GM12878 (cell line): ENCODE results near the gene CYP27A1. TPM values are rescaled to one million over a fixed set of nuclear protein-coding genes. Genes with fewer than 3 reads are reported as not detected.

Source experiments
- ATAC-seq: fragments of 200-7000 bp; cut with Tn5 transposase; 3 replicates; pipeline ENCODE4 v1.9.1; 2020; ENCODE audit warnings: mild to moderate bottlenecking, moderate library complexity
- BruUV-seq: library from RNA; stranded (reverse); fragments of 400-500 nt; replicated peaks from 2 replicates; lab custom pipeline; 2021; lab: Mats Ljungman, UMichigan
- CTCF ChIA-PET: fragments of 300-600 bp; sonication (Branson Sonifier 250); formaldehyde crosslinking; extraction: SDS; loops from one replicate; lab custom pipeline; 2021; ENCODE audit warnings: inconsistent platforms; lab: Yijun Ruan, JAX
- POLR2A ChIA-PET: fragments of 350-600 bp; formaldehyde crosslinking; extraction: SDS; loops from one replicate; lab custom pipeline; 2021; ENCODE audit warnings: inconsistent platforms; lab: Charles Lee
- RAD21 ChIA-PET: fragments of 300-600 bp; sonication (Branson Sonifier 250); formaldehyde crosslinking; loops from one replicate; lab custom pipeline; 2023; ENCODE audit warnings: antibody characterized with exemption; ENCODE audit not compliant: unreplicated experiment; lab: Charles Lee
- SMC1A ChIA-PET: fragments of 300-600 bp; sonication (Branson Sonifier 250); formaldehyde crosslinking; loops from one replicate; lab custom pipeline; 2023; ENCODE audit not compliant: unreplicated experiment, uncharacterized antibody; lab: Charles Lee
- DNase-seq: peaks from one replicate; pipeline ENCODE4 v3.0.0-alpha.2; 2011; ENCODE audit warnings: low read depth, low spot score
- FAIRE-seq: peaks from 3 replicates; lab custom pipeline; 2011; peaks lifted over from hg19 to GRCh38; lab: Jason Lieb, UNC
- H2AFZ ChIP-seq: 2 replicates; pipeline ENCODE4 v1.6.0; 2011; ENCODE audit warnings: low read depth, low read length, control low read depth; ENCODE audit not compliant: control insufficient read depth
- H3K27ac ChIP-seq: 2 replicates; pipeline ENCODE4 v1.5.1; 2011; ENCODE audit warnings: control low read depth; ENCODE audit not compliant: control insufficient read depth, insufficient read depth
- H3K27me3 ChIP-seq, 2 experiments: replicated peaks in 1 of 2; 2 replicates each; pipeline versions ENCODE4 v1.6.0 to v1.6.1; 2011; ENCODE audit warnings: low read length in 1 of 2; ENCODE audit not compliant: control insufficient read depth in 2 of 2, insufficient read depth in 2 of 2
- H3K36me3 ChIP-seq, 2 experiments: 2 replicates each; pipeline ENCODE4 v1.5.1; 2011; ENCODE audit warnings: low read length in 1 of 2; ENCODE audit not compliant: control insufficient read depth in 2 of 2, insufficient read depth in 2 of 2
- H3K4me1 ChIP-seq: 2 replicates; pipeline ENCODE4 v1.6.1; 2011; ENCODE audit warnings: mild to moderate bottlenecking, low read length, moderate library complexity, mixed read lengths; ENCODE audit not compliant: control insufficient read depth, insufficient read depth
- H3K4me2 ChIP-seq: 2 replicates; pipeline ENCODE4 v1.6.0; 2011; ENCODE audit warnings: control low read depth; ENCODE audit not compliant: control insufficient read depth, insufficient read depth
- H3K4me3 ChIP-seq: fragments of 200-600 bp; sonication (generic); 2 replicates; pipeline ENCODE4 v1.5.1; 2016
- H3K79me2 ChIP-seq: 2 replicates; pipeline ENCODE4 v1.6.0; 2011; ENCODE audit warnings: low read length; ENCODE audit not compliant: control insufficient read depth, insufficient read depth
- H3K9ac ChIP-seq: 2 replicates; pipeline ENCODE4 v1.8.0; 2011; ENCODE audit warnings: low read length, control low read depth, mixed read lengths; ENCODE audit not compliant: control insufficient read depth, insufficient read depth
- H3K9me3 ChIP-seq: replicated peaks from 3 replicates; pipeline ENCODE4 v1.5.1; 2011; ENCODE audit warnings: mild to moderate bottlenecking, low read length; ENCODE audit not compliant: control insufficient read depth, insufficient read depth
- H4K20me1 ChIP-seq: 2 replicates; pipeline ENCODE4 v1.6.0; 2011; ENCODE audit not compliant: control insufficient read depth, insufficient read depth
- E2F4 ChIP-seq: IDR thresholded peaks from 2 replicates; pipeline ENCODE4 v1.6.1; 2012; ENCODE audit warnings: low read depth, low read length, improper control_type of control experiment
- EED ChIP-seq: sonication (generic); IDR thresholded peaks from 2 replicates; pipeline ENCODE4 v1.6.1; 2016; ENCODE audit warnings: antibody characterized with exemption, low read depth
- PML ChIP-seq: IDR thresholded peaks from 2 replicates; pipeline ENCODE4 v1.6.1; 2012; ENCODE audit warnings: low read length, inconsistent platforms
- STAT3 ChIP-seq: IDR thresholded peaks from 2 replicates; pipeline ENCODE4 v1.6.1; 2011; ENCODE audit warnings: low read depth, low read length, improper control_type of control experiment
- USF2 ChIP-seq: IDR thresholded peaks from 2 replicates; pipeline ENCODE4 v1.6.1; 2011; ENCODE audit warnings: low read depth, low read length, improper control_type of control experiment, borderline replicate concordance
- ZBTB40 ChIP-seq: fragments of 450-650 bp; IDR thresholded peaks from 2 replicates; pipeline ENCODE4 v1.6.1; 2016; ENCODE audit warnings: mild to moderate bottlenecking, moderate library complexity, borderline replicate concordance
- ZNF217 ChIP-seq: fragments of 450-650 bp; IDR thresholded peaks from 2 replicates; pipeline ENCODE4 v1.6.1; 2017; ENCODE audit warnings: antibody characterized with exemption, mild to moderate bottlenecking
- whole genome bisulfite sequencing: methylation state at CpG from one replicate; pipeline ENCODE4 v1.1.6; 2016; ENCODE audit warnings: low lambda C conversion rate; ENCODE audit not compliant: insufficient replicate concordance, insufficient coverage; ENCODE audit errors: missing lambda C conversion rate; 5-methylcytosine and 5-hydroxymethylcytosine counted together
- in situ Hi-C: fragments of 300-500 bp; cut with MboI; formaldehyde crosslinking; loops from 9 replicates; pipeline ENCODE4 v1.14.3; 2018; ENCODE audit warnings: mixed read lengths
- intact Hi-C: fragments of 100-400 bp; cut with micrococcal nuclease; formaldehyde crosslinking; loops from one replicate; pipeline ENCODE4 v1.14.2; 2022; ENCODE audit not compliant: unreplicated experiment
- polyA plus RNA-seq, 11 experiments: library from polyadenylated mRNA; depleted of rRNA in 4 of 11; unstranded in 6 of 11; stranded (reverse) in 5 of 11; fragments of >200 nt; fragmentation: Nextera tagmentation in 4 of 11; fragmentation: Illumina TruSeq in 1 of 11; extraction: Ambion mirVana in 4 of 11; extraction: Trizol in 1 of 11; gene quantifications; 1 replicate in 1 of 11; 2 replicates in 10 of 11; pipeline versions ENCODE4 v1.2.1 to v1.2.3, GENCODE V29; 2011 to 2016; ENCODE audit warnings: inconsistent platforms in 2 of 11, missing spikeins in 2 of 11, low read depth in 1 of 11
- total RNA-seq, 4 experiments: library from RNA; depleted of rRNA in 3 of 4; stranded (reverse); fragments of >200 nt in 3 of 4; fragmentation: Illumina TruSeq in 1 of 4; extraction: Trizol in 1 of 4; gene quantifications; 2 replicates each; pipeline versions ENCODE4 v1.2.1 to v1.2.3, GENCODE V29; 2013 to 2021

Gene CYP27A1
- total and polyA plus RNA-seq, 10 of the 15 experiments (the other 5 are each of a cell fraction or from before 2014, with no cell fraction given), result 0.11 to 0.72 (median 0.18) TPM; not detected in 2

- Histone ChIP-seq H3K4me2 (no peak overlapping the region), H3K27ac (no peak overlapping the region), H3K27me3 (peaks cover 17 to 24% of the 10 kb centered on the region in 2 experiments), H3K9me3 (no peaks in the 10 kb centered on the region), H3K79me2 (no peaks in the 10 kb centered on the region), H4K20me1 (no peaks in the 10 kb centered on the region), H3K36me3 (no peaks in the 10 kb centered on the region), H3K9ac (no peak overlapping the region), H3K4me1 (no peaks in the 10 kb centered on the region), H2AFZ (no peak overlapping the region), H3K4me3 (no peak overlapping the region)
- POLR2A ChIA-PET, result no interaction called here
- ATAC-seq (0 out of 3 replicates have a peak, but pooled peaks have one; percentile 13), FAIRE-seq (no peak), DNase-seq (no peak)
- TF ChIP-seq E2F4, result no peak
- TF ChIP-seq USF2, result no peak
- no peak for TF ChIP-seq EED
- TF ChIP-seq PML, result no peak
- TF ChIP-seq STAT3, result no peak
- no peak for TF ChIP-seq ZBTB40
- no peak for TF ChIP-seq ZNF217
- intact Hi-C loops, result no loop called here
- CTCF ChIA-PET, result interaction anchor here (1.3 kb wide), 1 partner anchor 298 kb away, joined by 3 read pairs; no protein-coding TSS in a partner anchor
- no TSS peak for BruUV-seq
- in situ Hi-C loops, result no loop called here
- WGBS, result 64% methylated on average over 6 of the region's 7 CpGs
- RAD21 ChIA-PET, result interaction anchor here (1.4 to 1.8 kb wide), 2 partner anchors 15 to 37 kb away, joined by 4 to 6 read pairs; no protein-coding TSS in a partner anchor
- SMC1A ChIA-PET, result no interaction called here
Measured at GRCh38 chr2:218861645-218862318, 79.8 kb downstream of the CYP27A1 start.
